GM18498 (cell line): ENCODE measurements around the gene TTR.
A peak's percentile ranks its signal among the peaks of the same experiment; 100 is the strongest.

Source experiments
- ATAC-seq: cut with Tn5 transposase; IDR thresholded peaks from one replicate; pipeline ENCODE4 v1.9.1; 2021; ENCODE audit warnings: mild to moderate bottlenecking, moderate library complexity; ENCODE audit not compliant: unreplicated experiment

TTR gene

GRCh38 chr18:31591628-31592027, at the start of gene TTR:
Gene TTR (plus strand): TSS chr18:31591877. CDS start chr18:31591903, 26 bp downstream.
- ATAC-seq, result no peak

- no peak for ATAC-seq
Measured at GRCh38 chr18:31546476-31546875, 45.2 kb upstream of the TTR start.

GRCh38 chr18:31548853-31549252, 42.8 kb upstream of the TTR start:
- no peak for ATAC-seq

- ATAC-seq, result no peak
Measured at GRCh38 chr18:31549416-31549815, 42.3 kb upstream of the TTR start.

- no peak for ATAC-seq
Measured at GRCh38 chr18:31551883-31552282, 39.8 kb upstream of the TTR start.

GRCh38 chr18:31553800-31554199, 37.9 kb upstream of the TTR start:
- no peak for ATAC-seq

GRCh38 chr18:31554776-31555175, 36.9 kb upstream of the TTR start:
- no peak for ATAC-seq

- ATAC-seq, result peak; percentile 66
Measured at GRCh38 chr18:31555971-31556747, 35.5 kb upstream of the TTR start.

- no peak for ATAC-seq
Measured at GRCh38 chr18:31557446-31557845, 34.2 kb upstream of the TTR start.

GRCh38 chr18:31558567-31558966, 33.1 kb upstream of the TTR start:
- no peak for ATAC-seq

- ATAC-seq, result no peak
Measured at GRCh38 chr18:31562726-31563125, 29.0 kb upstream of the TTR start.

GRCh38 chr18:31563778-31564177, 27.9 kb upstream of the TTR start:
- no peak for ATAC-seq

- ATAC-seq, result no peak
Measured at GRCh38 chr18:31565345-31565744, 26.3 kb upstream of the TTR start.

- ATAC-seq, result no peak
Measured at GRCh38 chr18:31565782-31566512, 25.7 kb upstream of the TTR start.

- ATAC-seq, result no peak
Measured at GRCh38 chr18:31566576-31567306, 24.9 kb upstream of the TTR start.

GRCh38 chr18:31572368-31572767, 19.3 kb upstream of the TTR start:
- no peak for ATAC-seq

- no peak for ATAC-seq
Measured at GRCh38 chr18:31573051-31573450, 18.6 kb upstream of the TTR start.

GRCh38 chr18:31574359-31574758, 17.3 kb upstream of the TTR start:
- no peak for ATAC-seq

- no peak for ATAC-seq
Measured at GRCh38 chr18:31575515-31576257, 16.0 kb upstream of the TTR start.

GRCh38 chr18:31576670-31577069, 15.0 kb upstream of the TTR start:
- no peak for ATAC-seq

- no peak for ATAC-seq
Measured at GRCh38 chr18:31577195-31577594, 14.5 kb upstream of the TTR start.
